Breast epithelium (tissue), 4 donors: ENCODE data around the gene ZSCAN1. TPM values are rescaled to one million over a fixed set of nuclear protein-coding genes. Genes with fewer than 3 reads are reported as not detected.

Source experiments
- DNase-seq, 2 donors: peaks; one replicate each; pipeline ENCODE4 v3.0.0-alpha.2; 2019; ENCODE audit warnings: low spot score in 2 of 2
- H3K27ac ChIP-seq, 2 donors: fragments of 200-600 bp; sonication (generic) in 1 of 2; one replicate each; pipeline ENCODE4 v1.5.1; 2016 to 2019; ENCODE audit warnings: mild to moderate bottlenecking in 1 of 2
- H3K27me3 ChIP-seq, 2 donors: fragments of 200-600 bp; sonication (generic) in 1 of 2; one replicate each; pipeline versions ENCODE4 v1.5.1 to v1.6.0; 2017 to 2019; ENCODE audit warnings: control low read depth in 1 of 2, mild to moderate bottlenecking in 1 of 2
- H3K36me3 ChIP-seq: fragments of 200-600 bp; one replicate; pipeline ENCODE4 v1.5.1; 2019
- H3K4me1 ChIP-seq, 2 donors: fragments of 200-600 bp; sonication (generic); one replicate each; pipeline ENCODE4 v1.5.1; 2016 to 2019; ENCODE audit warnings: control low read depth in 1 of 2
- H3K4me3 ChIP-seq, 3 donors: fragments of 200-600 bp; sonication (generic); 1 replicate in 2 of 3; 2 replicates in 1 of 3; pipeline ENCODE4 v1.5.1; 2016 to 2019; ENCODE audit warnings: mild to moderate bottlenecking in 3 of 3, moderate library complexity in 2 of 3
- H3K9me3 ChIP-seq, 2 donors: fragments of 200-600 bp; sonication (generic) in 1 of 2; one replicate each; pipeline ENCODE4 v1.5.1; 2016 to 2019; ENCODE audit warnings: control low read depth in 1 of 2
- POLR2A ChIP-seq: fragments of 450-650 bp; IDR thresholded peaks from one replicate; pipeline ENCODE4 v1.6.1; 2016; ENCODE audit warnings: antibody characterized with exemption, mild to moderate bottlenecking, moderate library complexity
- POLR2AphosphoS5 ChIP-seq, 3 donors: sonication (generic); formaldehyde crosslinking; IDR thresholded peaks; one replicate each; pipeline ENCODE4 v1.6.1; 2017; ENCODE audit warnings: antibody characterized with exemption in 3 of 3
- intact Hi-C: fragments of 100-400 bp; cut with DNase I; formaldehyde crosslinking; loops from one replicate; pipeline ENCODE4 v1.15.1; 2023; ENCODE audit warnings: low total_unique reads
- total RNA-seq, 3 donors: library from RNA; depleted of rRNA; stranded (reverse); fragments of >200 nt; gene quantifications; one replicate each; pipeline ENCODE4 v1.1.0, GENCODE V29; 2016
- TF ChIP-seq, protein P1 (sequence below), 3 donors: fragments of 450-650 bp; IDR thresholded peaks; one replicate each; pipeline ENCODE4 v1.5.1; 2016 to 2017; ENCODE audit warnings: antibody characterized with exemption in 3 of 3, mild to moderate bottlenecking in 3 of 3, moderate library complexity in 3 of 3

ZSCAN1 gene
- total RNA-seq, 3 donors from 2014 or later = 1.3 TPM; not detected in 2

DNA sequence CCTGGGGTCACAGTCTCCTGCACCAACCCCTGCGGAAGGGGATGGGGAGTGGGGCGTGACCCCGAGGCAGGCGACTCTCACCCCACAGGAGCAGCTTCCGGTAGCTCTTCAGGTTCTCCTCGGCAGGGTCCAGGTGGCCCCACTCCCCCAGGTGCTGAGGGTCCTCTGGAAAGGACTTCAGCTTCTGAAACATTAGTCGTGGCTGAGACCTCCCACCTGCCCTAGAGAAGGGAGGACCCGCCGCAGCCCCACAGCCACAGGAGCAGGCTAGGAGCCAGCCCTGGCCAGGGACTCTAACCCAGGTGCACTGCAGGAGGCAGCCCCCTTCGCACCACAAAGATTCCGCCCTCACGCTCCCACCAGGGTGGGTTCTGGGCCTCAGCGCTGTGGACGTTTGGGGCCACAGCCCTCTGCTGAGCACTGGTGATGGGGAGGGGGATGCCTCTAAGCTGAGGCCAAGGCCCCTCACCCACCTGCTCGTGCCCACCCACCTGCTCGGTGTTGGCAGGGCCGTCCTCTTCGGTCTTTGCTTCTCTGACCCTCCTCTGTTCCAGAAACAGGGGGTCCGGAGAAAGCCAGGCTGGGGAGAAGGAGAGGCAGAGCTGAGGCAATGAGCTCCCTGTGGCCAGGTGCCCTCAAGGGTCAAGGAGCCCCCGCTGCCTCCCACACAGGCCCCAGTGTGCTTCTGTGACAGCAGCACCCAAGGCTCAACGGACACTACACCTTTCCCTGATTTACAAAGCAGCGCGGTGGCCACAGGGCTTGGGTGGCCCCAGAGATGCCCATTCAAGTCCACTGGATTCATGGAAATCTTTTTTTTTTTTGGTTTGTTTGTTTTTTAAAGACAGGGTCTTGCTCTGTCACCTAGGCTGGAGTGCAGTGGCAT is 53.2 kb downstream of the ZSCAN1 start:
- DNase-seq = no peak
- no peaks in the 10 kb centered on the region for H3K27me3 ChIP-seq
- peak overlapping the region in 1 of 3 donors; percentile 15 for H3K4me3 ChIP-seq
- no peaks in the 10 kb centered on the region for H3K4me1 ChIP-seq
- no peak overlapping the region for H3K27ac ChIP-seq
- intact Hi-C loops = no loop called here
- H3K36me3 ChIP-seq = peaks cover 37% of the 10 kb centered on the region
- H3K9me3 ChIP-seq = peaks cover 96 to 97% of the 10 kb centered on the region in 2 donors
- TF ChIP-seq, protein P1, sequence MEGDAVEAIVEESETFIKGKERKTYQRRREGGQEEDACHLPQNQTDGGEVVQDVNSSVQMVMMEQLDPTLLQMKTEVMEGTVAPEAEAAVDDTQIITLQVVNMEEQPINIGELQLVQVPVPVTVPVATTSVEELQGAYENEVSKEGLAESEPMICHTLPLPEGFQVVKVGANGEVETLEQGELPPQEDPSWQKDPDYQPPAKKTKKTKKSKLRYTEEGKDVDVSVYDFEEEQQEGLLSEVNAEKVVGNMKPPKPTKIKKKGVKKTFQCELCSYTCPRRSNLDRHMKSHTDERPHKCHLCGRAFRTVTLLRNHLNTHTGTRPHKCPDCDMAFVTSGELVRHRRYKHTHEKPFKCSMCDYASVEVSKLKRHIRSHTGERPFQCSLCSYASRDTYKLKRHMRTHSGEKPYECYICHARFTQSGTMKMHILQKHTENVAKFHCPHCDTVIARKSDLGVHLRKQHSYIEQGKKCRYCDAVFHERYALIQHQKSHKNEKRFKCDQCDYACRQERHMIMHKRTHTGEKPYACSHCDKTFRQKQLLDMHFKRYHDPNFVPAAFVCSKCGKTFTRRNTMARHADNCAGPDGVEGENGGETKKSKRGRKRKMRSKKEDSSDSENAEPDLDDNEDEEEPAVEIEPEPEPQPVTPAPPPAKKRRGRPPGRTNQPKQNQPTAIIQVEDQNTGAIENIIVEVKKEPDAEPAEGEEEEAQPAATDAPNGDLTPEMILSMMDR (IDR thresholded peaks at IDR 0.05) = no peak
- no peak for TF ChIP-seq POLR2A
- no peak for TF ChIP-seq POLR2AphosphoS5 (IDR thresholded peaks at IDR 0.05)

DNA sequence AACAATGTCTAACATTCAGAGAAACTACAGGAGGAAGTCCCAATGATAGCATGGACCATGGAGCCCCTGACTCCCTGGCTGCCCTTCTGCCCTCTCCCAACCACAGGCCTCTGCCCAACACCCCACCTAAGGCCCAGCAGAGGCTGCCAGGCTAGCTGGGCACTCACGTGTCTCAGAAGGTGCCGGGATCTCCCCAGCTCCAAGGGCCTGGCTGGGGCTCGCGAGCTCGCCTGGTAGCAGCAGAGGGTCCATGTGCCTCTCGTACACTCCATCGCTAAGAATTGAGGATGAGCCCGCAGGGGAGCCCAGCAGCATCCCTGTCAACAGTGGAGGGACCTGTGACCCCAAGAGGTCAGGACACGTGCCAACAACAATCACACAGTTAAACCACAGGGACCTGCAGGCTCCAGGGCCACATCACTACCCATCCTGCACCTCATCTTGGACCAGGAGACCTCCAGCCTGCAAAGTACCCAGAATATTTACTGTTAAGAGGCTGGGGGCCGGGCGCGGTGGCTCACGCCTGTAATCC is 54.8 kb downstream of the ZSCAN1 start:
- no peak for DNase-seq
- Histone ChIP-seq H3K36me3 (peaks cover 37% of the 10 kb centered on the region), H3K27ac (no peak overlapping the region), H3K9me3 (peaks cover 95 to 97% of the 10 kb centered on the region in 2 donors), H3K4me1 (no peaks in the 10 kb centered on the region), H3K27me3 (no peaks in the 10 kb centered on the region), H3K4me3 (no peak overlapping the region)
- intact Hi-C loops = no loop called here
- TF ChIP-seq, protein P1 (IDR thresholded peaks at IDR 0.05) = no peak
- TF ChIP-seq POLR2A (no peak), POLR2AphosphoS5 (IDR thresholded peaks at IDR 0.05) (no peak)

DNA sequence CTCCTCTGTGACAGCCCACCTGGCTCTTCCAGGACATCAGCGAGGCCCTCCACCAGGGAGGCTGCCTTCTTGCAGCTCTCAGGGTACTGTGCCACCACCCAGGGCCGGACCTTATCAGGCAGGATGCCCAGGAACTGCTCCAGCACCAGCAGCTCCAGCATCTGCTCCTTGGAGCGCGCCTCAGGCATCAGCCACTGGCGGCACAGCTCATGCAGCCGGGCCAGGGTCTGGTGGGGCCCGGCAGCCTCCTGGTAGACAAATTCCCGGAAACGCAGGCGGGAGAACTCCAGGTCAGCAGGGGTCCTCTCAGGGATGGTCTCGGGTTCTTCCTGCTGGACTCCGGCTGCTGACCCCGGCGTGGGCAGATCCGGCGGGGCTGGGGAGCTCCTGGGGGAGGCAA is 56.0 kb downstream of the ZSCAN1 start:
- no peak for DNase-seq
- Histone ChIP-seq H3K27me3 (no peaks in the 10 kb centered on the region), H3K4me1 (no peaks in the 10 kb centered on the region), H3K9me3 (peaks cover 91 to 95% of the 10 kb centered on the region in 2 donors), H3K36me3 (peaks cover 33% of the 10 kb centered on the region), H3K27ac (no peak overlapping the region), H3K4me3 (no peak overlapping the region)
- no peak for TF ChIP-seq POLR2AphosphoS5 (IDR thresholded peaks at IDR 0.05)
- TF ChIP-seq POLR2A = no peak
- TF ChIP-seq, protein P1 (IDR thresholded peaks at IDR 0.05) = no peak
- intact Hi-C loops = loop anchor here (5.0 kb wide), 1 partner anchor 1358 kb away; no protein-coding TSS in a partner anchor

DNA sequence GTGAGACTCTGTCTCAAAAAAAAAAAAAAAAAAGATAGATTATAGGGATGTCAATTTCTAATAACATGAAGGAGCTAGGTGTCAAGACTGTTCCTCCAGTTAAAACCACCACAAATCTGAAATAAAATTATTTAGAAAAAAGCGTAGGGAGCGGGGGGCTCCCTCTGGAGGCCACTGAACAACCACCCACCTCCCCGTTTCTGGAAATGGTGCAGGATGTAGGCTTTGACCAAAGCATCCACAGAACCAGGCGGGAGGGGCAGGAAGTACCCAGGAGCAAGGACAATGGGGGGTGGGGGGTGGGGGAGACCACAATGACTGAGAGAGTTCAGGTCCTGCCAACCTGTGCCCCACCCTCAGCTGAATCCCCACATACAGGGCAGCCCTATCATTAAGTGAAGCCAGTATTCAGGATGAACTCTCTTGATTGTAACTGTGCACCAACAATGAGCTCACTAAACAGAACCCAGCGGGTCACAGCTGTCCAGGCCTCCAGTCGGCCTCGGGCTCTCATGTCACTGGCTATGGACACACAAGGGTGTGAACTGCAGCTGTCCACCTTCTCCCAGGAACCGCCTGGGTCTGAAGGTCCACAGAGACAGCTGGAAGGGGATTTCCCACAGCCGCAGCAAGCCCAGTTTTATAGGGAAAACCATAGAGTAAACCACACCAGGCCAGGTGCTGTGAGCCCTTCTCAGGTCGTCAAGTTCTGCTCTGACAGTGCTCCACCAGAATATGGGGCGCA is 57.6 kb downstream of the ZSCAN1 start:
- DNase-seq = no peak
- peaks cover 23% of the 10 kb centered on the region for H3K36me3 ChIP-seq

More for the DNA sequence above, 57.6 kb downstream of the ZSCAN1 start:
- Histone ChIP-seq H3K4me1 (no peaks in the 10 kb centered on the region), H3K4me3 (no peak overlapping the region), H3K27ac (no peak overlapping the region), H3K27me3 (no peaks in the 10 kb centered on the region), H3K9me3 (peaks cover 79 to 95% of the 10 kb centered on the region in 2 donors)
- intact Hi-C loops = loop anchor here (5.0 kb wide), 1 partner anchor 1359 kb away; no protein-coding TSS in a partner anchor
- no peak for TF ChIP-seq POLR2A
- no peak for TF ChIP-seq POLR2AphosphoS5 (IDR thresholded peaks at IDR 0.05)
- TF ChIP-seq, protein P1 (IDR thresholded peaks at IDR 0.05) = no peak
